Activated B cell treated with CpG ODN at 0.5 μM for 24 hours (primary cell): ENCODE results near the gene MAGEC3. TPM values are rescaled to one million over a fixed set of nuclear protein-coding genes. Genes with fewer than 3 reads are reported as not detected.
"Not testable (repeated sequence)": the region's sequence is repeated elsewhere in the genome, so short reads cannot be mapped to it uniquely, and the experiment has no call there.

Experiments used
- ATAC-seq: fragments of 200-7000 bp; cut with Tn5 transposase; one replicate; pipeline ENCODE4 v1.10.0; 2021; ENCODE audit warnings: low read depth, mild to moderate bottlenecking, moderate library complexity
- CTCF ChIA-PET: fragments of 350-600 bp; sonication (Branson Sonifier 250); formaldehyde crosslinking; loops from one replicate; lab custom pipeline; 2021; ENCODE audit warnings: antibody characterized with exemption; lab: Charles Lee
- POLR2A ChIA-PET: fragments of 350-600 bp; sonication (Branson Sonifier 250); formaldehyde crosslinking; loops from one replicate; lab custom pipeline; 2021; ENCODE audit warnings: antibody characterized with exemption; lab: Charles Lee
- DNase-seq: peaks from one replicate; pipeline ENCODE4 v3.0.0; 2022
- H3K27ac Mint-ChIP-seq: one replicate; pipeline ENCODE4 v1.8.0; 2020; ENCODE audit warnings: mixed read lengths
- H3K27me3 Mint-ChIP-seq: one replicate; pipeline ENCODE4 v1.8.0; 2021; ENCODE audit warnings: mixed read lengths
- H3K36me3 Mint-ChIP-seq: one replicate; pipeline ENCODE4 v1.8.0; 2021; ENCODE audit warnings: low read depth, mixed read lengths
- H3K4me1 Mint-ChIP-seq: one replicate; pipeline ENCODE4 v1.8.0; 2021; ENCODE audit warnings: mixed read lengths
- H3K4me3 Mint-ChIP-seq: one replicate; pipeline ENCODE4 v1.8.0; 2020; ENCODE audit warnings: mild to moderate bottlenecking, mixed read lengths
- H3K9me3 Mint-ChIP-seq: one replicate; pipeline ENCODE4 v1.8.0; 2020; ENCODE audit warnings: mixed read lengths
- CTCF ChIP-seq: fragments of 200-600 bp; IDR thresholded peaks from one replicate; pipeline ENCODE4 v1.8.0; 2022; ENCODE audit warnings: antibody characterized with exemption, mild to moderate bottlenecking
- intact Hi-C: fragments of 100-400 bp; cut with micrococcal nuclease; formaldehyde crosslinking; loops from one replicate; pipeline ENCODE4 v1.15.1; 2024
- total RNA-seq: library from RNA; stranded (reverse); gene quantifications from 2 replicates; pipeline ENCODE4 v1.2.3, GENCODE V29; 2022

The MAGEC3 gene
- total RNA-seq, 1 donor from 2014 or later: not detected

- POLR2A ChIA-PET: no interaction called here
- no peak for ATAC-seq
These were observed 5.9 kb upstream of the MAGEC3 start for GRCh38 chrX:141832247-141832646.

DNA sequence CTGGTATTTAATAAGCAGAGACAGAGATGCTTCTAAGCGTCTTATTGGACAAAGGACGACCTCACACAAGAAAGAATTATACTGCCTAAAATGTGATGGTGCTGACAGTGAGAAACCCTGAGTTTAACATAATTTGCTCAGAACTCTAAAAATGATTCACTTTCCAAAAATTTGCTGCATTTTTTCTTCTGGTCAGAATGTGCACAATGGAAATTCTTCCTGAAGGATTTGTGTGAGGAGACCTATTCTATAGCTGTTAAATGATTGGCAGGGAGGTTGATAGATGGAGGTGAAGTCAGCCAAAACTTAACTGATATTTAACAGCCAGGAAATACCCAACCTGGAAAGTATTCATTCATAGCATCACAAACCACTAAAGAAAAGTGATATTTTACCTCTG is 1.7 kb downstream of the MAGEC3 start:
- ChIA-PET POLR2A (no interaction called here), CTCF (no interaction called here)
- Mint-ChIP-seq H3K27me3 (no peaks in the 10 kb centered on the region), H3K9me3 (peaks cover 6% of the 10 kb centered on the region), H3K4me3 (no peak overlapping the region), H3K27ac (no peak overlapping the region), H3K36me3 (no peaks in the 10 kb centered on the region), H3K4me1 (no peaks in the 10 kb centered on the region)
- no peak for ATAC-seq
- no peak for DNase-seq
- intact Hi-C loops: no loop called here
- no peak for TF ChIP-seq CTCF

More at GRCh38 chrX:141832247-141832646, 5.9 kb upstream of the MAGEC3 start:
- no peaks in the 10 kb centered on the region for H3K36me3 Mint-ChIP-seq
- H3K27ac Mint-ChIP-seq: no peak overlapping the region
- intact Hi-C loops: no loop called here
- no peaks in the 10 kb centered on the region for H3K27me3 Mint-ChIP-seq
- CTCF ChIA-PET: no interaction called here
- TF ChIP-seq CTCF: no peak
- H3K4me1 Mint-ChIP-seq: no peaks in the 10 kb centered on the region
- DNase-seq: no peak
- H3K9me3 Mint-ChIP-seq: no peaks in the 10 kb centered on the region
- no peak overlapping the region for H3K4me3 Mint-ChIP-seq

- intact Hi-C loops: no loop called here
- Mint-ChIP-seq H3K9me3 (peaks cover under 1% of the 10 kb centered on the region), H3K4me3 (no peak overlapping the region), H3K36me3 (no peaks in the 10 kb centered on the region), H3K27me3 (no peaks in the 10 kb centered on the region), H3K4me1 (no peaks in the 10 kb centered on the region), H3K27ac (no peak overlapping the region)
- TF ChIP-seq CTCF: no peak
- DNase-seq (no peak), ATAC-seq (no peak)
- CTCF ChIA-PET: no interaction called here
- POLR2A ChIA-PET: no interaction called here
These were observed 19.4 kb downstream of the MAGEC3 start for GRCh38 chrX:141857479-141857878.

DNA sequence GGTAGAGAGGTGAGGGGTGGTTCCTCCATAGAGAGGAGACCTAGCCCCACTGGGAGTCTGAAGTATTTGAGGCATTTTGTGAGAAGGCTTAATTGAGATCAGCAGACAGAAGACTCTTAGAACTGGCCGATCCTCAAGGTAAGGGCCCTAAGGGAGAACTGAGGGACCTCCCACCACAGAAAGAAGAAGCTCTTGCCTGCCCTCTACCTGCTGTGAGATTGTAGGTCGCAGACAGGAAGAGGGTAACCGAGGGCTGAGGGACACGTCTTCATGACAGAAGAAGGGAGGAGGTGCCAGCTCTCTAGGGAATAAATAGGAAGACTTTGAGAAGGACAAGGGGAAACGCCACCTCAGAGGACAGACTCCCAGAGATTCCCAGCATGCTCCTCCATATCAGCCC is 41.5 kb downstream of the MAGEC3 start:
- H3K36me3 Mint-ChIP-seq: no peaks in the 10 kb centered on the region

GRCh38 chrX:141888811-141889210 is 50.7 kb downstream of the MAGEC3 start:
- H3K4me1 Mint-ChIP-seq, H3K27ac Mint-ChIP-seq, intact Hi-C loops, CTCF ChIA-PET, ATAC-seq, H3K36me3 Mint-ChIP-seq, POLR2A ChIA-PET, H3K4me3 Mint-ChIP-seq, H3K27me3 Mint-ChIP-seq, H3K9me3 Mint-ChIP-seq, DNase-seq: not testable (repeated sequence)

More for the DNA sequence above, 41.5 kb downstream of the MAGEC3 start:
- POLR2A ChIA-PET: no interaction called here
- no peak for TF ChIP-seq CTCF
- Mint-ChIP-seq H3K27ac (no peak overlapping the region), H3K4me1 (no peaks in the 10 kb centered on the region), H3K4me3 (no peak overlapping the region), H3K9me3 (no peaks in the 10 kb centered on the region), H3K27me3 (no peaks in the 10 kb centered on the region)
- intact Hi-C loops: no loop called here
- ATAC-seq (no peak), DNase-seq (no peak)
- CTCF ChIA-PET: no interaction called here

- no peak for TF ChIP-seq CTCF
- Mint-ChIP-seq H3K27ac (no peak overlapping the region), H3K4me3 (no peak overlapping the region), H3K27me3 (no peaks in the 10 kb centered on the region), H3K36me3 (no peaks in the 10 kb centered on the region), H3K9me3 (no peaks in the 10 kb centered on the region), H3K4me1 (no peaks in the 10 kb centered on the region)
- ATAC-seq (no peak), DNase-seq (no peak)
- intact Hi-C loops: no loop called here
- ChIA-PET CTCF (no interaction called here), POLR2A (no interaction called here)
These were observed 56.6 kb downstream of the MAGEC3 start for GRCh38 chrX:141894733-141895132.
